Spleen (tissue), 7 donors: Measurements from ENCODE around the gene IGSF21.

Experiments used
- POLR2A ChIP-seq, 3 donors: fragments of 450-650 bp; IDR thresholded peaks; one replicate each; pipeline ENCODE4 v1.5.1; 2017; ENCODE audit warnings: antibody characterized with exemption in 3 of 3, mild to moderate bottlenecking in 1 of 3
- POLR2AphosphoS5 ChIP-seq, 3 donors: sonication (generic); formaldehyde crosslinking; IDR thresholded peaks; one replicate each; pipeline ENCODE4 v1.5.1; 2017; ENCODE audit warnings: antibody characterized with exemption in 3 of 3
- TF ChIP-seq, protein P1 (sequence below), 11 experiments: fragments of 200-600 bp in 7 of 11; fragments of 450-650 bp in 4 of 11; sonication (generic) in 4 of 11; IDR thresholded peaks in 8 of 11; conservative IDR thresholded peaks in 3 of 11; 1 replicate in 7 of 11; 2 replicates in 4 of 11; pipeline versions ENCODE4 v1.4.0 to v1.8.0; 2016 to 2021; ENCODE audit warnings: antibody characterized with exemption in 11 of 11, inconsistent platforms in 4 of 11, mild to moderate bottlenecking in 1 of 11
- donor health status: DM: no; HTN: no; CAD: no; lungs with moderate emphysema.
- donor health status: DM: no; HTN: no; CAD: no.
- donor health status: DM: no; HTN: no; CAD: no.

DNA sequence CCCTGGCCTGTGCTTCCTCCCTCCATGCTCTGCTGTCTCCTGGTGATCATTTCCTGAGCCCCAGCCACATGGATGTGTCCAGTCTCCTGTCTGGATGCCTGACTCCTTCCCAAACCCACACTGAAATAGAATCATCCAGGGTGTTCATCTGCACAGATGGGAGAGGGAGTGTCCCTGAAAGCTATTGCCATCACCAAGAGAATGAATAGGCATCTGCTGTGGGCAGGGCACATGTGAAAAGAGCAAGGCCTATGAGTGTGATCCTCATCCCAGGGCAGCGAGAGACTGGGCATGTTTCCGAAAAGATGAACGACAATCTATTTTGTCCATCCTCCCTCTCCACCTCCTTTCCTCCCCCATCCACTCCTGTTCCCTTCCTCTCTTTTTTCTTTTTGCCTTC, 5.0 kb downstream of the IGSF21 start:
- TF ChIP-seq, protein P1, sequence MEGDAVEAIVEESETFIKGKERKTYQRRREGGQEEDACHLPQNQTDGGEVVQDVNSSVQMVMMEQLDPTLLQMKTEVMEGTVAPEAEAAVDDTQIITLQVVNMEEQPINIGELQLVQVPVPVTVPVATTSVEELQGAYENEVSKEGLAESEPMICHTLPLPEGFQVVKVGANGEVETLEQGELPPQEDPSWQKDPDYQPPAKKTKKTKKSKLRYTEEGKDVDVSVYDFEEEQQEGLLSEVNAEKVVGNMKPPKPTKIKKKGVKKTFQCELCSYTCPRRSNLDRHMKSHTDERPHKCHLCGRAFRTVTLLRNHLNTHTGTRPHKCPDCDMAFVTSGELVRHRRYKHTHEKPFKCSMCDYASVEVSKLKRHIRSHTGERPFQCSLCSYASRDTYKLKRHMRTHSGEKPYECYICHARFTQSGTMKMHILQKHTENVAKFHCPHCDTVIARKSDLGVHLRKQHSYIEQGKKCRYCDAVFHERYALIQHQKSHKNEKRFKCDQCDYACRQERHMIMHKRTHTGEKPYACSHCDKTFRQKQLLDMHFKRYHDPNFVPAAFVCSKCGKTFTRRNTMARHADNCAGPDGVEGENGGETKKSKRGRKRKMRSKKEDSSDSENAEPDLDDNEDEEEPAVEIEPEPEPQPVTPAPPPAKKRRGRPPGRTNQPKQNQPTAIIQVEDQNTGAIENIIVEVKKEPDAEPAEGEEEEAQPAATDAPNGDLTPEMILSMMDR (IDR thresholded peaks at IDR 0.05 in 8 of 11, conservative IDR thresholded peaks at IDR 0.05 in 3 of 11) = no peak
- no peak for TF ChIP-seq POLR2A (IDR thresholded peaks at IDR 0.05)
- no peak for TF ChIP-seq POLR2AphosphoS5 (IDR thresholded peaks at IDR 0.05)
